HG03175 (cell line): ENCODE data around the gene SERINC5.
"Not testable (repeated sequence)": the region's sequence is repeated elsewhere in the genome, so short reads cannot be mapped to it uniquely, and the experiment has no call there.

Experiments used
- ATAC-seq: cut with Tn5 transposase; IDR thresholded peaks from one replicate; pipeline ENCODE4 v1.9.1; 2021; ENCODE audit warnings: mild to moderate bottlenecking, moderate library complexity; ENCODE audit not compliant: unreplicated experiment

The SERINC5 gene

DNA sequence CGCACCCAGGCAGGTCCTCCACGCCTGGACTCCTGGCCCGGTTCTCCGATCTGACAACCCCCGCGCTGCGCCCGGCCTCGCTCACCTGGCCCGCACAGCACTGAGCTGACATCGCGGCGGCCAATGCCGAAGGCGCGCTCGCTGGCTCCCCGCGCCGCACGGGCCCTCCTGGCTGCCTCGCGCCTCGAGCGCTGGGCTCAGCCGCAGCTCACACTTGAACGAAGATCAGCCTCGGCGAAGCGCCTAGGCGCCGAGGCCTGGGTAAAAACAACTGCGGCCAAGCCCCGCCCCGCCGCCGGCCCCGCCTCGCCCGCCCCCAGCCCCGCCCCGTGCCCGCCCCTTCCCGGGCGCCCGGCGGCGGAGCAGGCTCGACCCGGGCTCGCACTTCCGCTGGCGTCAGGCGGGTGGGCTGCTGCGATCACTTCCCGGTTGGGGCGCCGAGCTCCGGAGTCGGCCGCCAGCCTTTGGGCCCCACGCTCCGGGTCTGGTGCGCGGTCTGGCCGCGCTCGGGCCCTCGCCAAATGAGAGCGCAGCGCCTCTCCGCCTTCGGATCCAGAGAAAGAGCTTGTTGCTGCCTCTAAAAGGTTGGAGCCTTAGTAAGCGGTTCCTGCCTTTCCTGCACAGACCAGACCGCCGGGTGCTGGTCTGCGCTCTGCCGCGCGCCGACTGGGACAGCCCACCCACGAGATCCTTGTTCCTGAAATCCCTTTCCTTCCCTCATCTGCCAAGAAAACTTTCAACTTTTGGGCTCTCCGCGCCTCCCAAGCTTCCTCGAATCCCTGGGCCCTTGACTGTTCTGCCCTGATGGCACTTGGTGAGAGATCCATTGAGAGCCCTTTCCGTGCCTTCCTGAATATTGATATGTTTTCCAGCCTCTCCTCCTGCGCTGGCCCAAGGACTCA is at the start of gene SERINC5:
Gene SERINC5, minus strand, starts transcription at position 238 of the 902 bp plus-strand sequence. Its CDS starts 126 bp downstream, at position 112.
- peak; percentile 86 for ATAC-seq

DNA sequence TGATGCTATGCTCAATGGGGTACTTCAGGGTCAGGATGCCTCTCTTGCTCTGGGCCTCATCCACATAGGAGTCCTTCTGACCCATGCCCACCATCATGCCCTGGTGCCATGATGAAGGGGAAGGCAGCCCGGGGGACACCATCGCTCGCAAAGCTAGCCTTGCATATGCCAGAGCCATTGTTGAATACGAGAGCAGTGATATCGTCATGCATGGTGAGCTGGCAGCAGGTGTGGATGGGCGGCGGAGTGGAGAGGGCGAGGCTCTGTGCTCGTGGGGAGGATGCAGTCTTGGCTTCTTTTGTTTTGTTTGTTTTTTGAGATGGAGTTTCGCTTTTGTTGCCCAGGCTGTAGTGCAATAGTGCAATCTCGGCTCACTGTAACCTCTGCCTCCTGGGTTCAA is 46.8 kb upstream of the SERINC5 start:
- ATAC-seq, result no peak

DNA sequence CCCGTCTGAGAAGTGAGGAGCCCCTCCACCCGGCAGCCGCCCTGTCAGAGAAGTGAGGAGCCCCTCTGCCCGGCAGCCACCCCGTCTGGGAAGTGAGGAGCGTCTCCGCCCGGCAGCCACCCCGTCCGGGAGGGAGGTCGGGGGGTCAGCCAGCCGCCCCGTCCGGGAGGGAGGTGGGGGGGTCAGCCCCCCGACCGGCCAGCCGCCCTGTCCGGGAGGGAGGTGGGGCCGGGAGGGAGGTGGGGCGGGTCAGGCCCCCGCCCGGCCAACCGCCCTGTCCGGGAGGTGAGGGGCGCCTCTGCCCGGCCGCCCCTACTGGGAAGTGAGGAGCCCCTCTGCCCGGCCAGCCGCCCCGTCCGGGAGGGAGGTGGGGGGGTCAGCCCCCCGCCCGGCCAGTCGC is 45.5 kb upstream of the SERINC5 start:
- ATAC-seq, result not testable (repeated sequence)

GRCh38 chr5:80300796-80301195 is 44.9 kb upstream of the SERINC5 start:
- ATAC-seq, result not testable (repeated sequence)

GRCh38 chr5:80300125-80300524 is 44.3 kb upstream of the SERINC5 start:
- ATAC-seq, result no peak

DNA sequence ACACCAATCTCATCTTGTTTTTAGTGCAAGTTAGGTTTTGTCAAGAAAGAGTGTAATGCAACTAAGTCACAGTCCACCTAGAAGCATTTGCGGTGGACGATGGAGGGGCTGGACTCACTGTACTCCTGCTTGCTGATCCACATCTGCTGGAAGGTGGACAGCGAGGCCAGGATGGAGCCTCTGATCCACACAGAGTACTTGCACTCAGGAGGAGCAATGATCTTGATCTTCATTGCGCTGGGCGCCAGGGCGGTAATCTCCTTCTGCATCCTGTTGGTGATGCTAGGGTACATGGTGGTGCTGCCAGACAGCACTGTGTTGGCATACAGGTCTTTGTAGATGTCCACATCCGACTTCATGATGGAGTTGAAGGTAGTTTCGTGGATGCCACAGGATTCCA is 43.8 kb upstream of the SERINC5 start:
- no peak for ATAC-seq

- ATAC-seq, result no peak
Observed at GRCh38 chr5:80296121-80296520, 40.3 kb upstream of the SERINC5 start.

DNA sequence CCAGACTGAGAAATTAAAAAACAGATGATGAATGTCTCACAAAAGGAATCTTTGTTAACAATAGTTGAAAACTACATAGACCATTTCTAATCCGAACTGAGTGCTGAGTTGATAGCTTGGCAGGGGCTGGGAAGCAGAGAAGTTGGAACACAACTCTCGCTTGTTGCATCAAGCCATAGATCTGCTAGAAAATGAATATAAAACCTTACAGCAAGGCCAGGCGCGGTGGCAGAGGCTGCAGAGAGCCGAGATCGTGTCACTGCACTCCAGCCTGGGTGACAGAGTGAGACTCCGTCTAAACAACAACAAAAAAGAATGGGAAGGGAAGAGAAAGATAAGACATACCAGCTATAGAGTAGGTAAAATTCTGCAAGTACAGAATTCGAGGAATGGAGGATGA is 35.9 kb upstream of the SERINC5 start:
- ATAC-seq, result no peak

DNA sequence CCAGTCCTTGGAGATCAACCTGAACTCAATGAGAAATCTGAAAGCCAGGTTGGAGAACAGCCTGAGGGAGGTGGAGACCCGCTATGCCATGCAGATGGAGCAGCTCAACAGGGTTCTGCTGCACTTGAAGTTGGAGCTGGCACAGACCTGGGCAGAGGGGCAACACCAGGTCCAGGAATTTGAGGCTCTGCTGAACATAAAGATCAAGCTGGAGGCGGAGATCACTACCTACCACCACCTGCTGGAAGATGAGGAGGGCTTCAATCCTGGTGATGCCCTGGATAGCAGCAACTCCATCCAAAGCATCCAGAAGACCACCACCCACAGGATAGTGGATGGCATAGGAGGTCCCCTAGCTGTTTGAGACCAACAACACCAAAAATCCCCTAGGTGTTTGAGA is 33.5 kb upstream of the SERINC5 start:
- ATAC-seq, result no peak

- ATAC-seq, result no peak
Observed at GRCh38 chr5:80288177-80288576, 32.3 kb upstream of the SERINC5 start.

DNA sequence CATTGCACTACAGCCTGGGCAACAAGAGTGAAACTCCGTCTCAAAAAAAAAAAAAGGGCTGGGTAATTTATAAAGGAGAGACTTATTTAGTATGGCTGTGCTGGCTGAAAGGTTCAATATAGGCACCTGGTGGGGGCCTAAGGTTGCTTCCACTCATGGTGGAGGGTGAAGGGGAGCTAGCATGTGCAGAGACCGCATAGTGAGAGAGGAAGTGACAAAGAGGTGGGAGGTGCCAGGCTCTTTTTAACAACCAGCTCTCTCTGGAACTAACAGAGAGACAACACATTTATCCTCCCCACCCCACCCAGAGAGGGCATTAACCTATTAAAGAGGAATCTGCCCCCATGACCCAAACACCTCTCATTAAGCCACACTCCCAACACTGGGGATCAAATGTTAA is 28.9 kb upstream of the SERINC5 start:
- no peak for ATAC-seq

DNA sequence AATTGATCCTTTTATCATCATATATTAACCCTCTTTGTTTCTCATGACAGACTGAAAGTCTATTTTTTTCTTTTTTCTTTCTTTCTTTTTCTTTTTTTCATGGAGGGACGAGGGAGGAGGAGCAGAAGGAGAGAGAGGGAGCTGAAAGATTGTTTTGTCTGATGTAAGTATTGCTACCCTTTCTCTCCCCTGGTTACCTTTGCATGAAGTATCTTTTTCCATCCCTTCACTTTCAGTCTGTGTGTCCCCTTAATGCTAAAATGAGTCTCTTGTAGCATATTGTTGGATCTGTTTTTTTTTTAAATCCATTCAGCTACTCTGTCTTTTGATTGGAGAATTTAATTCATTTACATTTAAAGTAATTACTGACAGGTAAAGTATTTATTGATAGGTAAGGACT is 27.5 kb upstream of the SERINC5 start:
- no peak for ATAC-seq

DNA sequence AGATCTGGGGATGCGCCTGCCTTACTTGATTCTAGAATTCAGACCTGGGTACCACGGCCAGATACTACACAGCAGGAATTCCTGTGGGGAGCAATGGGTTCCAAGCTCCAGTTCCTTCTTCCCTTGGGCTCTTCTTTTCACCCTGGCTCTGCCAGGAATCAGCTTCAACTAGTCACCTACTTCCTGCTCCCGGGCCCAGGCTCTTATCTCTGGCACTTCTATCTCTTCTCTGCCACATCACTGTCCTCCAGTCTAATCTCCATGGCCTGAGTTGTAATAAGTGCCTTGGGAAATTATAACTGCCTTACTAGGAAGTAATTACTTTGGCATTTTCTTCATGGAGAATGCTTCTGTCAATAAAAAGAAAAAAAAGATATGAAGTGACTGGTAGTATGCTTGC is 26.2 kb upstream of the SERINC5 start:
- no peak for ATAC-seq

DNA sequence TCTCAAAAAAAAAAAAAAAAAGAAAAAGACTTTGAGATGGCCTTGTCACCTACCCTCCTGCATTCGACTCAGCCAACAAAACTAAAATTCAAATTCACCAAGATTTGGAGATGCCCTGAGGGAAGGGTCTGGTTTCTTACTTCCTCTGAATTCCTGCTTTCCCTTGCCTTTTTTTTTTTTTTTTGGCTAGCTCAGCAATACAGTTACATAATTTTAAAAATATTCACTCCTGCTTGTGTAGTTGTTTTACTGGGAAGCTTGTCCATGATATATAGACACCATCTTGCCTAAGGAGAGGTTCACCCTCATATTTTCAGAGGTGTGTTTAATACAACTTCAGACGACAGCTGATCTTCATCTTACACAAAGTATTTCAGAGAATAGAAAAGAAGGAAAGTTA is 21.3 kb upstream of the SERINC5 start:
- no peak for ATAC-seq

DNA sequence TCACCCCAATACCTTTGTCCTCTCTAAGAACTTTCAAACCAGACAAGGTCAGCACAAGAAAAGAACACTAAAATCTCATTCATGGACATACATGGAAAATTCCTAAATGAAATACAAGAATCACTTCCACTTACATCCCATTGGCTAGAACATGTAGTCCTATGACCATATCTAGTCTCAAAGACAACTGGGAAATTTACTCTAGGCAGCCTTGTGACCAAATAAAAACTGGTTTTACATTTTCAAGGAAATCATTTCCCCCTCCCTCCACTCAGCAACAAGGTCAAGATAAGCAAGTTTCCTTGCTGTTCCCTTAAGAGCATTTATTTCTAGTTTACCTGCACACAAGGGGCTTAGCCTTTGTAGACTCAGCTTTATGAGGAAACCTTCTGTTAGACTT is 20.3 kb upstream of the SERINC5 start:
- no peak for ATAC-seq

DNA sequence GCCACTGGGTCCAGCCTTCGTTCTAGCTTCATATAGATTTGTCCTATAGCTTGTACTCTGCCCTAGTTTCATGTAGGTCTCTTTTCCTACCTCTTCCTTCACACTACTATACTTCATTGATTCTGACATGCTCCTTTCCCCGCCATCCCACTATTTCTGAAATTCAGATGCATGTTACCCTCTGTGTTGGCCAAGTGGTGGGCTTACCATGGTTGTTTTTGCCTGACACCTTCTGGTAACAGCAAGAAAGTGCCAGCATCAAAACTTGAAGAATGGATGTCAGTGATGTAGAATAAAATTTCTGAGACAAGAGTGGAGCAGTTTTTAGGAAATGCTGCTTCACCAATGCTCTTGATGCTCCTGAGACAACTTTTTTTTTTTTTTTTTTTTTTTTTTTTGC is 19.5 kb upstream of the SERINC5 start:
- ATAC-seq, result no peak

- not testable (repeated sequence) for ATAC-seq
Observed at GRCh38 chr5:80270543-80270942, 14.7 kb upstream of the SERINC5 start.

GRCh38 chr5:80269991-80270438 is 14.2 kb upstream of the SERINC5 start:
- ATAC-seq, result no peak

- no peak for ATAC-seq
Observed at GRCh38 chr5:80268916-80269315, 13.1 kb upstream of the SERINC5 start.

GRCh38 chr5:80266566-80266965 is 10.7 kb upstream of the SERINC5 start:
- ATAC-seq, result no peak

- no peak for ATAC-seq
Observed at GRCh38 chr5:80260461-80260860, 4.6 kb upstream of the SERINC5 start.

GRCh38 chr5:80259511-80260203 is 3.8 kb upstream of the SERINC5 start:
- ATAC-seq, result no peak
